GM19372 (cell line): ENCODE data around the gene MST1R.
"Not testable (repeated sequence)": the region's sequence is repeated elsewhere in the genome, so short reads cannot be mapped to it uniquely, and the experiment has no call there.

Experiments used
- ATAC-seq: cut with Tn5 transposase; IDR thresholded peaks from one replicate; pipeline ENCODE4 v1.9.1; 2021; ENCODE audit warnings: mild to moderate bottlenecking, low read depth, moderate library complexity; ENCODE audit not compliant: unreplicated experiment

MST1R gene

GRCh38 chr3:49903451-49904424, at the start of gene MST1R:
Gene MST1R (minus strand): TSS chr3:49903873. CDS start chr3:49903609, 264 bp downstream.
- peak; percentile 71 for ATAC-seq

DNA sequence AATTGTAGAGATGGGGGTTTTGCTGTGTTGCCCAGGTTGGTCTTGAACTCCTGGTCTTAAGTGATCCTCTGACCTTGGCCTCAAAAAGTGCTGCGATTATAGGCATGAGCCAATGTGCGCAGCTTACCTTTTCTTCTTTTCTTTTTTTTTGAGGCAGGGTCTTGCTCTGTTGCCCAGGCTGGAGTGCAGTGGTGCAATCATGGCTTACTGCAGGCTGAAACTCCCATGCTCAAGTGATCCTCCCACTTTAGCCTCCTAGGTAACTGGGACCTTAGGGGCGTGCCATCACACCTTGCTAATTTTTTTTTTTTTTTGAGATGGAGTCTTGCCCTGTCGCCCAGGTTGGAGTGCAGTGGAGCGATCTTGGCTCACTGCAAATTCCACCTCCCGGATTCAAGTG, 49.3 kb upstream of the MST1R start:
- no peak for ATAC-seq

DNA sequence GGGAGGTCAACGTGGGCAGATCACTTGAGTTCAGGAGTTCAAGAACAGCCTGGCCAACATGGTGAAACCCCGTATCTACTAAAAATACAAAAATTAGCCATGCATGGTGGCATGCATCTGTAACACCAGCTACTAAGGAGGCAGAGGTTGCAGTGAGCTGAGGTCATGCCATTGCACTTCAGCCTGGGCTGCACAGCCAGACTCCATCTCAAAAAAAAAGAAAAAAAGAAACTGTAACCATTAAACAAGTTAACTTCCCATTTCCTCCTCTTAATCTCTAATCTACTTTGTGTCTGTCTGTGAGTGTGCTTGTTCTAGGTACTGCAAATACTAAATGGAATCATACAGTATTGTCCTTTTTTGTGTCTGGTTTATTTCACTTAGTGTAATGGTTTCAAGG, 39.0 kb upstream of the MST1R start:
- ATAC-seq, result no peak

DNA sequence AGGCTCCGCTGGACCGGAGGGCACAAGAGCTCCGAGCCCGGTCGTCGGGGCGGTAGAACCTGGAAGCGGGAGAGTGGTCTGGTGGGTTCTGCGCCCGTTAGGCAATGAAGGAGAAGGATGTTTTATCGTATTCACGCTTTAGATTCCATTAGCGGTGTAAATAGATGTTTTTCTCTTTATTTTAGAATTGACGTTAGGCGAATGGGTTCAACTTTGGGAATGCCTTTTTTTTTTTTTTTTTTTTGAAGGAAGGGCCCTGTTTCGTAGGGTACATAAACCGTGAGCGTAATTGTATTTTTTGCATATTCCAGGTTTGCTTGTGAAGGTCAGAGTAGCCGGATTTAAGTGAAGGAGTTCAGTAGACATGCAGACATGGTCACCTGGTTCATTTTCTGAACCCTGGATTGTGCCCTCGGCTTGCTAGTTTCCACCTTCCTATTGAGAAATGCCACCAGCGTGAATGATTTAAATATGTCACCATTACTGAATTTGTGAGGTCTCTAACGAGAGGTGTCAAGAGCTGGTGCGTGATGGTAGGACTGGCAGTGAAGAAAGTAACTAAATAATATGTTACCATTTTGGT, 37.1 kb upstream of the MST1R start:
- no peak for ATAC-seq

DNA sequence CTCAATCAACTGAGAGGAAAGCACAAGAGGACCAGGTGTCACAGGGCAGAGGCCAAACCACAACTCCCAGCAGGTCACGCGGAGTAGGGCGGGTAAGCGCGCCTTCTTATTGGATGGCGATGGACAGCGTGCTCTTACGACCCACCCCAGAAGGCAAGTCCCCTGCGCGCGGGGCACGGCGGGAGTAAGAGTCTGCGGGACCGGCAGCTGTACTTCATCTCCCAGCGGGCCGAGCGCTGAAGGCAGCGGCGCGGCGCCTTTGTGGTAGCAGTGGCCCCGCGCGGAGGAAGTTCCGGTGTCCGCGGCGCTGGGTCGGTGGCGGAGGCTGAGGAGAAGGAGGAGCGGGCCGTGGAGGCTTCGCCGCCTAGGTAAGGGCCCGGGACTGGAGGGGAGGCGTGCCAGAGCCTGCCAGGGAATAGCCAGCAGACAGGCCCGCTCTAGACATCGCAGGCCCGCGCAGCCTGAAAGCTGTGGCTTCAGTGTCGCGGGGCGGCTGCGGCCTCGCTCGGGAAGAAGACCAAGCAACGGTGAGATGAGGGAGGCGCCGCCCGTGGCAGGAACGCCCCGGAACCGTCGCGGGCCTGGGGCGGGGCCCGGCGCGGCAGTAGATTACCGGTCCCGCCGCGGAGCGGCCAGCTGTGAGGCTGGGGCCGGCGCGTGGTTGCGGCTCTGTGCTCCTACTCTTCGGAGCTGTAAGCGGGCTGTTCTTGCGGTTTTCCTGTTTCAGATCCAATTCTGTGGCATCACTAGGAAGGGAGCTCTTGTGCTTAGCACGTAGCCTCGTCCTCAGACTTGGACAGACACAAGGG, 36.4 kb upstream of the MST1R start, which contains the start of gene RBM6:
Gene RBM6, plus strand, starts transcription at position 293 of the 809 bp plus-strand sequence. CDS start 22,492 bp downstream, outside the sequence.
- ATAC-seq, result peak; percentile 95

- no peak for ATAC-seq
These were observed 33.4 kb upstream of the MST1R start for GRCh38 chr3:49937090-49937489.

DNA sequence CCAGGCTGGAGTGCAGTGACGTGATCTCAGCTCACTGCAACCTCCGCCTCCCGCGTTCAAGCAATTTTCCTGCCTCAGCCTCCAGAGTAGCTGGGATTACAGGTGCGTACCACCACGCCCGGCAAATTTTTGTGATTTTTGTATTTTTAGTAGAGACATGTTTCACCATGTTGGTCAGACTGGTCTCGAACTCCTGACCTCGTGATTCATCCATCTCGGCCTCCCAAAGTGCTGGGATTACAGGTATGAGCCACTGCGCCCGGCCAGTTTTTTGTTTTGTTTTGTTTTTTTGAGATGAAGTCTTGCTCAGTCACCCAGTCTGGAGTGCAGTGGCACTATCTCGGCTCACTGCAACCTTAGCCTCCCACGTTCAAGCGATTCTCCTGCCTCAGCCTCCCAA, 28.6 kb upstream of the MST1R start:
- ATAC-seq, result not testable (repeated sequence)

DNA sequence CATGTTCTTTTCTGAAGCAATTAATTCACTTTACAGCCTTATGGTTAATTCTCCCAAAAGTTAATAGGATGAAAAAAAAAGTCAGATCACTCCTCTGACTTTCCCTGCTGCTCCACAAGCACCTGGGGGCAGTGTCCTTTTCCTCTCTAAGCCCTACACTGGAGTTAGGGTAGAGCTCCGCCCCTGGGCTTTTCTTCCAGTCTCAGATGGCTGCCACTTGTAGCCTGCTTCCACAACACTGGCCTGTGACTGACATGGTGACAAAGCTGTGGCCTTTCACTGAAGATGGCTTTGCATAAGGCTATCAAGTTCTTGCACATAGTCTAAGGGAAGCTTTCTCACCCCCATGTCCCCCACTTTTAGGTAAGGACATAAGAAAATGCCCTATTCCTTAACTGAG, 27.2 kb upstream of the MST1R start:
- no peak for ATAC-seq

DNA sequence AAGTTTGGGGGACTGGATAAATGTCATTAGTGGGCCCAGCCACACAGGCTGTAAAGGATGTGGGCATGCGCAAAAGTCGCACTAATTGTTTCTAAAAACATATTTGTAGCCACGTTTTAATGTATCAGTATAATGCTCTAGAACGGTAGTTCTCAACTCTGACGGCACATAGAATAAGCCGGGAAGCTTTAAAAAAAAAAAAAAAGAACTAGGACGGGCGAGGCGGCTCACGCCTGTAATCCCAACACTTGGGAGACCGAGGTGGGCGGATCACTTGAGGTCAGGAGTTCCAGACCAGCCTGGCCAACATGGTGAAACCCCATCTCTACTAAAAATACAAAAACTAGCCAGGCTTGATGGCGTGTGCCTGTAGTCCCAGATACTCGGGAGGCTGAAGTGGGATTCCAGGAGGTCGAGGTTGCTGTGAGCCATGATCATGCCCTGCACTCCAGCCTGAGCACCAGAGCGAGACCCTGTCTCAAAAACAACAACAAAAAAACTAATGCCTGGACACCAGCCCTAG, 26.6 kb upstream of the MST1R start:
- no peak for ATAC-seq

DNA sequence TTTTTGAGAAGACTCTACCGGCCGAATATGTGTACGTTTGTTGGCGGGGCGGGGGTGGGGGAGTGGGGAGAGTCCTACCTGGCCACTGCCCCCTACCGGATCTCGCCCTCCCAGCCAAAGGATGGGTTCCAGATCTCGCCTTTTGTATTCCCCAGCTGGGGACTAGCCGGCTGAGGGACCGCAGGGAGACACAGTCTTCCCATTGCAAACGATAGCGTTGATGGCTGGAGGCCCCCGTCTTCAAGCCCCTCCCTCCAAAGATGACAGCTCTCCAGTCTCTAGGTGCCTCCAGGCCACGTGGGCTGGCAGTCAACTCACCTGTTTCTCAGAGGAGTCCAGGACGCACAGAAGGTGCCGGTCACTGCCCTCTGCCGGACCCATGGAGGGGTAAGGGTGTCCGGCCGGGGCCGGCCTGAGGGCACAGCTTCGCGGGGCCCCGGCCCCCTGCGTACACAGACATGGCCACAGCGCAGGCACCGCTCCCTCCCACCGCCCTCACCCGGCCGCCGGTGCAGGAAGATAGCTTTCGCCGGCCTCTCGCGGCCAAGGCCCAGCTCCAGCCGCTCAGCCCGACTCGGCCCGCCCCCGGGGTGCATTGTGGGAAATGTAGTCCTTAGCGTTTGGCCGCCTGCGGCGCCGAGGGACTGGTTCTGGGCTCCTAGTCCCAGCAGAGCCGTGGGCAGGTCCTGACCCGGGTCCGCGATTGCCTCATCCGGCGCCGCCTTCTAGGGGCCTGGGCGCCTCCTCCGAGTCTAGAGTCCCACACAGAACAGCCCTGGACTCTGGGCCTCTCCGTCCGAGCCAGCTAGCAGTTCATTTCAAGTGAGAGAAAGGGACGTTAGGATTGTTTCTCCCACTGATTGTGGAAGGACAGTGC, 25.9 kb upstream of the MST1R start, which contains the start of gene MON1A:
Gene MON1A, minus strand, starts transcription at position 521 of the 877 bp plus-strand sequence. CDS start 16,465 bp downstream, outside the sequence.
- ATAC-seq, result peak; percentile 86

DNA sequence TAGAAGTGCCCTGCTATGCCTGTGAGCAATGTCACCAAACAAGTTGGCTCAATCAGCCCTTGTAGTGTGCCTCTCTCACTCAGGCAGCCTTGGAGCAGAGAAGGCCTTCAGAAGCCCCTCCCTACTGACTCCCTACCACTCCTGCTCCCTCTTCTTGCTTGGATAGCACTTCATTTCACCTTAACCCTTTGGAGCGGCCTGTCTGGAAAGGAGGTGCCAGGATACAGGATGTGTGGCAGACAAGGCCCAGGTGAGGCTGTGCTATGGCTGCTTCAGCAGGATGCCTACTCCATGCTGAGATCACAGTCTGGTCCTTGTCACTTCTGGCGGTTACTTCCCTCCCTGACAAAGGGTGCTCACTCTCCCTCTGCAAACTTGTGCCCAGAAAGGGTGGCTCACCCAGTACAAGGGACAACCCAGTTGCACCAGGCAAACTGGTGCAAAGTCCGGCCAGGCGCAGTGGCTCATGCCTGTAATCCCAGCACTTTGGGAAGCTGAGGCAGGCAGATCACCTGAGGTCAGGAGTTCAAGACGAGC, 24.9 kb upstream of the MST1R start:
- no peak for ATAC-seq

DNA sequence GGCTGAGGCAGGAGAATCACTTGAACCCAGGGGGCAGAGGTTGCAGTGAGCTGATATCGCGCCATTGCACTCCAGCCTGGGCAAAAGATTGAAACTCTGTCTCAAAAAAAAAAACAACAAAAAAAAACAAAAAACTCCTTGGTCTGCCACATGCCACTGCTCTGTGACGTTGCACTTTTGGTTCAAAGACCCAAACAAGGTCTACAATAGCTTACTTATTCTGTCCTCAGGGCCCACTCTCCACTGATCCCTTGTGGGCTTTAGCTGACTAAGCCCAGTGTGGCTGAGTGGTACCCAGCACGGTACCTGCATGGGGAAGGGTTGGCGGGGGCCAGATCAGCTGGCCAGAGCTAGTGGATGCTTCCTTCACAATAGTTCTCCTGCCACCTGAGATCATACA, 24.1 kb upstream of the MST1R start:
- no peak for ATAC-seq

- no peak for ATAC-seq
These were observed 22.6 kb upstream of the MST1R start for GRCh38 chr3:49926117-49926728.

GRCh38 chr3:49925485-49925884, 21.8 kb upstream of the MST1R start:
- ATAC-seq, result no peak

- no peak for ATAC-seq
These were observed 21.0 kb upstream of the MST1R start for GRCh38 chr3:49924683-49925082.

DNA sequence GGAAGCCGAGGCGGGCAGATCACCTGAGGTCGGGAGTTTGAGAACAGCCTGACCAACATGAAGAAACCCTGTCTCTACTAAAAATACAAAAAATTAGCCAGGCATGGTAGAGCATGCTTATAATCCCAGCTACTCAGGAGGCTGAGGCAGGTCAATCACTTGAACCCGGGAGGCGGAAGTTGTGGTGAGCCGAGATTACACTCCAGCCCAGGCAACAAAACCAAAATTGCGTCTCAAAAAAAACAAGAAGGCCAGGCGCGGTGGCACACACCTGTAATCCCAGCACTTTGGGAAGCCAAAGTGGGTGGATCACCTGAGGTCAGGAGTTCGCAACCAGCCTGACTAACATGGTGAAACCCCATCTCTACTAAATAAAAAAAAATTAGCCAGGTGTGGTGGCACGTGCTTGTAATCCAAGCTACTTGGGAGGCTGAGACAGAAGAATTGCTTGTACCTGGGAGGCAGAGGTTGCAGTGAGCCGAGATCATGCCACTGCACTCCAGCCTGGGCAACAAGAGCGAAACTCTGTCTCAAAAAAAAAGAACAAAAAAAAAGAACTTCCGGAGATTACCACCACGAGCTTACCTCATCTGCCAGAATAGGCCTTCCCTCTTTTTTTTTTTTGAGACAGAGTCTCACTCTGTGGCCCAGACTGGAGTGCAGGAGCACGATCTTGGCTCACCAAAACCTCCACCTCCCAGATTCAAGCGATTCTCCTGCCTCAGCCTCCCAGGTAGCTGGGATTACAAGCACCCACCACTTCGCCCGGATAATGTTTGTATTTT, 14.3 kb upstream of the MST1R start:
- not testable (repeated sequence) for ATAC-seq

DNA sequence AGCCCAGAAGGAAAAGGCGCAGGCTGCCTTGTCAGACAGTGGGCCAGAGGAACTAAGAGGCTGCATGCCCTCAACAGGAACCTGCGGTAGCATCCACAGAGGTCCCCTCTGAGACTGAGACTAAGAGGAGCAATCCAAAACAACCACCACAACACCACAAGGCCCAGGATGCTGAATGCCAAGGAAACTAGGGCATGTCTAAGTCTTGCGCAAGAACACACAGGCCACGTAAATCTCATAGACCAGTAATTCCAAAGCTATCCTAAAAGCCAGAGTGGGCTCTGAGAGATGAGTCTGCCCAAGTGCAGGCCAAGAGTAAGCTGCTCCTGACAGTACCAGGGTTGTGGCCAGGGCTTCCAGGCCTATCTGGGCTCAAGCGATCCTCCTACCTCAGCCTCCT, 13.0 kb upstream of the MST1R start:
- no peak for ATAC-seq

DNA sequence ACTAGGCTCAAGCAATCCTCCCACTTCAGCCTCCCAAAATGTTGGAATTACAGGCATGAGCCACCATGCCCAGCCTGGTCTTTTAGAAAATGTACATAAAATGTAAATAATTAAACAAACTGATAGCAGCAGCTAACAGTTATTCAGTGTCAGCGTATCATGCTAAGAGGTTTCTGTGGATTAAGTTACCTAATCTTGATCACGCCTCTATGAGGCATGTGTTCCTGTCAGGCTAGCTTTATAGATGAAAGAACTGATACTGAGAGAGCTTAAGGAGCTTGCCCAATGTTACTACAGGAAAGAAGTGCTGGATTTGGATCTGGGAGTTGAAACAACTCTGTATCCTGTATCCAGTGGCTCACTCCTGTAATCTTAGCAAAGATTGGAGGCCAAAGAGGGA, 11.2 kb upstream of the MST1R start:
- no peak for ATAC-seq
